Stimulated activated memory B cell treated with anti-CD40 and anti-IgM and Interleukin-4, amounts not matched to agents 10 μg/mL and 1 μg/mL and 100 μg/mL, for 72 hours (primary cell): ENCODE measurements around the gene KRTAP11-1.

Source experiments
- ATAC-seq: fragments of 150-1000 bp; cut with Tn5 transposase; 2 replicates; pipeline ENCODE4 v1.10.0; 2021
- H3K27ac Mint-ChIP-seq: one replicate; pipeline ENCODE4 v1.8.0; 2022; ENCODE audit warnings: mild to moderate bottlenecking, mixed read lengths
- H3K27me3 Mint-ChIP-seq: one replicate; pipeline ENCODE4 v1.8.0; 2022; ENCODE audit warnings: mixed read lengths
- H3K36me3 Mint-ChIP-seq: one replicate; pipeline ENCODE4 v1.8.0; 2022; ENCODE audit warnings: mixed read lengths
- H3K4me1 Mint-ChIP-seq: one replicate; pipeline ENCODE4 v1.8.0; 2022; ENCODE audit warnings: mixed read lengths
- H3K4me3 Mint-ChIP-seq: one replicate; pipeline ENCODE4 v1.8.0; 2022; ENCODE audit warnings: mild to moderate bottlenecking, moderate library complexity, mixed read lengths
- H3K9me3 Mint-ChIP-seq: one replicate; pipeline ENCODE4 v1.8.0; 2022; ENCODE audit warnings: mixed read lengths

The KRTAP11-1 gene

GRCh38 chr21:30881480-30881879 is at the start of gene KRTAP11-1:
Gene KRTAP11-1, minus strand, starts transcription at chr21:30881580. Its CDS starts 56 bp downstream, at chr21:30881524.
- ATAC-seq: no peak
- no peaks in the 10 kb centered on the region for H3K4me1 Mint-ChIP-seq
- H3K27ac Mint-ChIP-seq: no peak within 1 kb of the TSS
- peaks cover 6% of the 10 kb centered on the region for H3K9me3 Mint-ChIP-seq
- no peaks in the 10 kb centered on the region for H3K27me3 Mint-ChIP-seq
- no peak within 1 kb of the TSS for H3K4me3 Mint-ChIP-seq
- H3K36me3 Mint-ChIP-seq: no peaks in the 10 kb centered on the region

- Mint-ChIP-seq H3K9me3 (peaks cover 12% of the 10 kb centered on the region), H3K27ac (no peak overlapping the region), H3K4me3 (no peak overlapping the region), H3K27me3 (no peaks in the 10 kb centered on the region), H3K36me3 (no peaks in the 10 kb centered on the region), H3K4me1 (no peaks in the 10 kb centered on the region)
- ATAC-seq: no peak
These were observed 42.8 kb upstream of the KRTAP11-1 start for GRCh38 chr21:30924146-30924700.

GRCh38 chr21:30921129-30921528 is 39.7 kb upstream of the KRTAP11-1 start:
- no peak overlapping the region for H3K27ac Mint-ChIP-seq
- peaks cover under 1% of the 10 kb centered on the region for H3K9me3 Mint-ChIP-seq
- no peak for ATAC-seq
- H3K4me3 Mint-ChIP-seq: no peak overlapping the region
- no peaks in the 10 kb centered on the region for H3K27me3 Mint-ChIP-seq
- no peaks in the 10 kb centered on the region for H3K4me1 Mint-ChIP-seq
- H3K36me3 Mint-ChIP-seq: no peaks in the 10 kb centered on the region

DNA sequence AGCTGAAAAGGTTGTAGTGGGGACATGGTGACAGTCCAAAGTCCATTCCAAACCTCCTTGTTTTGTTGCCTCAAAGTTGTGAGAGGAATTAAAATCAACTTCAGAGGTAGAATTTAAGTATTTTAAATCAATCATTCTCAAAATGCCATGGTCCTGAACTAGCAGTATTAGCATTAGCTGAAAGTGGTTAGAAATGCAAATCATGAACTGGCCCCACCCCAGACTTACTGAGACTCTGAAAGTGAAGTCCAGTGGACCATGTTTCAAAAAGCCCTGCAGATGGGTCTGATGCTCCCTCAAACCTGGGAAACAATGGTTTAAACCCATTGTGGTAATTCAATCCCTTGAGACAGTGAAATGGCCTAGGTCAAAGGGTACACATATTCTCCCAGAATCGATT is 36.2 kb upstream of the KRTAP11-1 start:
- H3K4me3 Mint-ChIP-seq: no peak overlapping the region
- H3K4me1 Mint-ChIP-seq: no peaks in the 10 kb centered on the region
- H3K27ac Mint-ChIP-seq: no peak overlapping the region
- no peaks in the 10 kb centered on the region for H3K27me3 Mint-ChIP-seq
- ATAC-seq: no peak
- no peaks in the 10 kb centered on the region for H3K9me3 Mint-ChIP-seq
- H3K36me3 Mint-ChIP-seq: no peaks in the 10 kb centered on the region

DNA sequence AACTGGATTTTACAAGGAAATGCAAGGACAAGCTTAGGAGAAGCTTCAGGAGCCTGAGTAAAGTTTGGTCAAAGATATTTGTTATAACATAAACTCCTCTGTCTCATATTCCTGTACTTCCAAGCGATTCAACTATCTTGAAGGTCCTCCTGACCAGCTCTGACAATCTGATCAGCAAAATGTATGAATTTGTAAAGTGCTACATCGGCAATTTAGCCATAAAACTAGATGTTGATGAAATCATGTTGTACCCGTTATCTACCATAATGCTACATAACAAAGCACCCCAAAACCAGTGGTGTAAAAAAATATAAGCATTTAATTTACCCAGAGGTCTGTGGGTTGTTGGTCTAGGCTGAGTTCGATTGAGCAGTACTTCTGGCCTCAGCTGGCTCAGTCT is 19.5 kb upstream of the KRTAP11-1 start:
- Mint-ChIP-seq H3K36me3 (no peaks in the 10 kb centered on the region), H3K27me3 (no peaks in the 10 kb centered on the region), H3K9me3 (peaks cover 2% of the 10 kb centered on the region), H3K4me3 (no peak overlapping the region), H3K4me1 (no peaks in the 10 kb centered on the region), H3K27ac (no peak overlapping the region)
- ATAC-seq: no peak

GRCh38 chr21:30882866-30883597 is 1.7 kb upstream of the KRTAP11-1 start:
- Mint-ChIP-seq H3K4me3 (no peak overlapping the region), H3K9me3 (peaks cover 7% of the 10 kb centered on the region), H3K4me1 (no peaks in the 10 kb centered on the region), H3K27me3 (no peaks in the 10 kb centered on the region), H3K27ac (no peak overlapping the region), H3K36me3 (no peaks in the 10 kb centered on the region)
- no peak for ATAC-seq

DNA sequence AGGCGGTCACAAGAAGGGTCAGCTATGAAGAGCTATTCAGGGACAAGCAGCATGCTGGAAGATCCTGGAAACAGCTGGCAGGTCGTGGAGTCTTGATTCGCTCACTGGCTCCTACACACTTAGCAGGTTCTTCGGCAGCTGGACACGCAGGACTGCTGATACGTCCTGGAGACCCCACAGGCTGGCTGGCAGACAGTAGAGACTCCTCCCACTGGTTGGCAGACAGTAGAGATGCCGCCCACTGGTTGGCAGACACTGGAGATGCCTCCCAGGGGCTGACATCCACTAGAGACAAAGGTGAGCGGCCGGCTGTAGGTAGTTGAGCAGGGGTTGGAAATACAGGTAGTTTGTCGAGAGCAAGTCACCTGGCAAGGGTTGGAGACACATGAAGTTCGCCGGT is 466 bp downstream of the KRTAP11-1 start:
- no peak for ATAC-seq
- H3K4me3 Mint-ChIP-seq: no peak overlapping the region
- H3K4me1 Mint-ChIP-seq: no peaks in the 10 kb centered on the region
- H3K27me3 Mint-ChIP-seq: no peaks in the 10 kb centered on the region
- no peaks in the 10 kb centered on the region for H3K36me3 Mint-ChIP-seq
- peaks cover 3% of the 10 kb centered on the region for H3K9me3 Mint-ChIP-seq
- no peak overlapping the region for H3K27ac Mint-ChIP-seq

DNA sequence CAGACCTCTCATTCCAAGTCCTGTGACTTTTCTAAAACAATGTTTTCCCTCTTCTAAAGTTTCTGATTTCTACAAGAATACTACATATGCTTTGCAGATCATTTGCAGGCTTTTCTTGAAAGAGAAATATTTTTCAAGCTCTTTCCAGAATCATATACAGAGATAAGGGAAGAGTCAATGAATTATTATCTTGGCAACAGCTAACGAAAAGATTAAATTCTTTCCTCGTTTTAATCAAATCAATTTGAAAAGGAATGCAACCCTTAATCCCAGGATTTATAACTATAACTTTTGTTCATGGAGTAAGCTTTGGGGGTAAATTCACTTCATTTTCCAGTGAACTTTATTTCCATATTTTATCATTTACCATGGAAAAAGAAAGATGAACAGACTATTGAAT is 6.9 kb downstream of the KRTAP11-1 start:
- H3K4me3 Mint-ChIP-seq: no peak overlapping the region
- H3K36me3 Mint-ChIP-seq: no peaks in the 10 kb centered on the region
- no peaks in the 10 kb centered on the region for H3K4me1 Mint-ChIP-seq
- peaks cover 6% of the 10 kb centered on the region for H3K9me3 Mint-ChIP-seq
- H3K27ac Mint-ChIP-seq: no peak overlapping the region
- no peak for ATAC-seq
- no peaks in the 10 kb centered on the region for H3K27me3 Mint-ChIP-seq

DNA sequence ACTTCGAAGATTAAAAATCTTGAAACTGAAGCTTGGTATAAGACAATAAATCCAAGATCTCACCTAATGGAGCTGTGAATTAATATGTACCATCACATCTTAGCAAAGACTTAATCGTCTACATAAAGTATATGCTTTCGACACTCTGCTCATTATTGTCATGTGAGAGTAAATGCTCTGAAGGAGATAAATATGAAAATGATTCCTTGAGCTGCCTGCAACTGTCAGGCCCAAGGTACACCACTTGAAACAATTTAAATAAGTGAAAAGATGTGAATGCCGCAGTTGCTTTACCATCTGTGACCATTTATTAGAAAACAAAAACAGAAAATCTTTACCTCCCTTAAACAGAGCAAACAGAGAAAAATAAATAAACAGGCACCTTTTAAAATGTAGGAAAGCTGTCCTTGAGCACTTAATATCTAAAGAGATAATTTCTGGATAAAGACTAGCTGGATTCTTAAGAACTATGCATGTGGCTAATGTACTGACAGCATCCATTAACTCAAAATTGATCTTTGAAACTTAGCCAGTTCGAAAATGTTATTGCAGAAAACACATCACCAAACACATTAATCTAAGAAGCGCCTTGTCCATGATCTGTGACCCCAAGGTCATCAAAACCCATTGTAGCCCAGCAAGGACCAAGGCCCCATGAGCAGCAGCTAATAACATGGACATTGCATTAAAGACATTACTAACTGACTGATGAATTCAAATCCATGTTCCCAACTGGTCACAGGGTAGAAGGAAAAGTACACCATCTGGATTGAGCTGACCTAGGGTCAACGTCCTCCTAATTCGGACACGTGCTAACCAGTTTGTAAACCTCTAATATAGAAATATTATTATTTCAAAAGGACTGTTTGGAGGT is 33.5 kb downstream of the KRTAP11-1 start:
- Mint-ChIP-seq H3K36me3 (no peaks in the 10 kb centered on the region), H3K4me1 (no peaks in the 10 kb centered on the region), H3K9me3 (no peaks in the 10 kb centered on the region), H3K27me3 (no peaks in the 10 kb centered on the region), H3K4me3 (no peak overlapping the region), H3K27ac (no peak overlapping the region)
- ATAC-seq: no peak

DNA sequence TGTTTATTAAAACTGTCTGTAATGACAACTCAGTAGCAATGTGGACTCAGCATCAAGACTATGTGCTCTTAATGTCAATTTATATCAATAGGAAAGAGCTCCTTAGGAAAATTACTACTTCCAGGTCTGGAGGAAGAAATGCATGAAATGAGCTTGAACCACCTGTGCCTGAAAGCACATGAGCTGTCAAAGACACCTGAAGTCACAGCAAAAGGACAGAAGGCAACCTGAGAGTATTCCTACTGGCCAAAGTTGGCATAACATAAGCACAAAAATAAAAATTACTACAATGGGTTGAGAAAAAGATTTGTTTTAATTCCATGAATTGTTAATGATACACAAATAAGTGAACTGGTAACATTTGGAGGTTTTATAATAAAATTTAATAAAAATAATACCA is 38.4 kb downstream of the KRTAP11-1 start:
- H3K27ac Mint-ChIP-seq: no peak overlapping the region
- H3K36me3 Mint-ChIP-seq: no peaks in the 10 kb centered on the region
- no peaks in the 10 kb centered on the region for H3K4me1 Mint-ChIP-seq
- no peak for ATAC-seq
- no peaks in the 10 kb centered on the region for H3K27me3 Mint-ChIP-seq
- peaks cover 3% of the 10 kb centered on the region for H3K9me3 Mint-ChIP-seq
- H3K4me3 Mint-ChIP-seq: no peak overlapping the region

DNA sequence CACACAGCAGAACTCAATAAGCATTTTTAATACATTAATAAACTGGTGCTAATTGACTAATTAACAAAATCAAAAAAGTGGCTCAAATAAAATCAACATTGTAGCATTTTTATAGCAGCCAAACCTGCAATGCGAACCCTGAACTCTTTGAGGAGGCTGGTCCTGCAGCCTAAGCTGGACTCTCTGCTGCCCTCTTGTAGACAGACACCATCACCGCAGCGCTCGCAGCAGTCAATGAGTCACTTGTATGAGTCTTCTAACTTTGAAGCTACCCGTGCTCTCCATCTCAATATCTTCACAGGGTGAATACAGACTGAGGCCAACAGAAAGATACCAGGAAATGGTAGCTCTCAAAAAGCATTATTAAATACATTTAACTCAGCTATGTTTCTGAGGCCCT is 42.1 kb downstream of the KRTAP11-1 start:
- no peak for ATAC-seq
- H3K4me1 Mint-ChIP-seq: no peaks in the 10 kb centered on the region
- H3K9me3 Mint-ChIP-seq: peaks cover 3% of the 10 kb centered on the region
- no peaks in the 10 kb centered on the region for H3K36me3 Mint-ChIP-seq
- no peak overlapping the region for H3K4me3 Mint-ChIP-seq
- no peaks in the 10 kb centered on the region for H3K27me3 Mint-ChIP-seq
- no peak overlapping the region for H3K27ac Mint-ChIP-seq

GRCh38 chr21:30838536-30838935 is 42.8 kb downstream of the KRTAP11-1 start:
- Mint-ChIP-seq H3K9me3 (peaks cover 3% of the 10 kb centered on the region), H3K27ac (no peak overlapping the region), H3K36me3 (no peaks in the 10 kb centered on the region), H3K4me1 (no peaks in the 10 kb centered on the region), H3K4me3 (no peak overlapping the region), H3K27me3 (no peaks in the 10 kb centered on the region)
- ATAC-seq: no peak

DNA sequence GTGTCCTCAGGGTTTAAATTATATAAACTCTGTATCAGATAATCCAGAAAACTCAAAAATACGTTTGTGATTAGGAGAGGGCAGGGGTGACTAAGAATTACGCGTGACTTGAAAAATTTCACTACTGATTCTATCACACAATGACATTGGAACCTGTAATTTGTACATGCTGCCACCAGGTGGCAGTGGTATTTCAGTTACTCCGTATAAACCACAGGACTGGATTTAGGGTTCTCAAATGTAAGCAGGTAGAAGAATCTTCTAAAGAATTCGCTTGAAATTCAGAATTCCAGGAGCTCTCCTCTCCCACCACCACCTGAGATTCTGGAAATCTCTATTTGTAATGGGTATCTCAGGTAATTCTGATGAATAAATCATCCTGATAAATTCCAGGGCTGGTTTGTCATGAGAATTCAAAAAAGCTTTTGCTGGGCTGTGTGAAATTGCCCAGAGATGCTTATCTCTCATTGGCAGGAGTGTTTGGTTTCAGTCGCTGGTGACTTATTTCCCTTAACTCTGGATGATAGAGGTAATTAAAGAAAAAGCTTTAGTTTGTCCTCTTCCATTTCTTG is 50.1 kb downstream of the KRTAP11-1 start:
- Mint-ChIP-seq H3K36me3 (no peaks in the 10 kb centered on the region), H3K27ac (no peak overlapping the region), H3K9me3 (peaks cover 4% of the 10 kb centered on the region), H3K27me3 (no peaks in the 10 kb centered on the region), H3K4me3 (no peak overlapping the region), H3K4me1 (no peaks in the 10 kb centered on the region)
- no peak for ATAC-seq
